HTERT RPE-1 (cell line): Measurements from ENCODE around the gene PHLDA2.

Source experiments
- in situ Hi-C: fragments of 300-500 bp; cut with MboI; formaldehyde crosslinking; loops from 4 replicates; pipeline ENCODE4 v1.14.3; 2020; ENCODE audit warnings: low sequenced_read_pairs

PHLDA2 gene

GRCh38 chr11:2928605-2929530 lies at the start of gene PHLDA2:
Gene PHLDA2 (minus strand): TSS chr11:2929420. CDS start chr11:2929364, 56 bp downstream.
- in situ Hi-C loops: no loop called here

GRCh38 chr11:2977113-2977512 lies 47.9 kb upstream of the PHLDA2 start:
- in situ Hi-C loops: no loop called here

- in situ Hi-C loops: no loop called here
Measured at GRCh38 chr11:2976294-2977063, 47.3 kb upstream of the PHLDA2 start.

GRCh38 chr11:2975594-2975993 lies 46.4 kb upstream of the PHLDA2 start:
- in situ Hi-C loops: no loop called here

GRCh38 chr11:2974272-2974671 lies 45.1 kb upstream of the PHLDA2 start:
- in situ Hi-C loops: no loop called here

- in situ Hi-C loops: no loop called here
Measured at GRCh38 chr11:2968341-2968900, 39.2 kb upstream of the PHLDA2 start.

- in situ Hi-C loops: no loop called here
Measured at GRCh38 chr11:2964782-2965181, 35.6 kb upstream of the PHLDA2 start.

- in situ Hi-C loops: no loop called here
Measured at GRCh38 chr11:2963761-2964160, 34.5 kb upstream of the PHLDA2 start.

GRCh38 chr11:2963112-2963754 lies 34.0 kb upstream of the PHLDA2 start:
- in situ Hi-C loops: no loop called here

- in situ Hi-C loops: no loop called here
Measured at GRCh38 chr11:2961080-2961479, 31.9 kb upstream of the PHLDA2 start.

GRCh38 chr11:2960139-2960538 lies 30.9 kb upstream of the PHLDA2 start:
- in situ Hi-C loops: no loop called here

- in situ Hi-C loops: no loop called here
Measured at GRCh38 chr11:2958251-2958650, 29.0 kb upstream of the PHLDA2 start.

- in situ Hi-C loops: no loop called here
Measured at GRCh38 chr11:2955906-2956476, 26.8 kb upstream of the PHLDA2 start.

- in situ Hi-C loops: no loop called here
Measured at GRCh38 chr11:2954263-2954662, 25.0 kb upstream of the PHLDA2 start.

GRCh38 chr11:2952290-2952689 lies 23.1 kb upstream of the PHLDA2 start:
- in situ Hi-C loops: no loop called here

GRCh38 chr11:2951231-2952110 lies 22.3 kb upstream of the PHLDA2 start:
- in situ Hi-C loops: no loop called here

- in situ Hi-C loops: no loop called here
Measured at GRCh38 chr11:2950825-2951224, 21.6 kb upstream of the PHLDA2 start.

GRCh38 chr11:2949920-2950319 lies 20.7 kb upstream of the PHLDA2 start:
- in situ Hi-C loops: no loop called here

- in situ Hi-C loops: no loop called here
Measured at GRCh38 chr11:2947744-2948143, 18.5 kb upstream of the PHLDA2 start.

GRCh38 chr11:2945757-2946287 lies 16.6 kb upstream of the PHLDA2 start:
- in situ Hi-C loops: no loop called here
